ENCODE results near the gene CNTNAP1. TPM values are rescaled to one million over a fixed set of nuclear protein-coding genes. Genes with fewer than 3 reads are reported as not detected.

CNTNAP1 gene
- total RNA-seq, 2 experiments from 2014 or later: 0.61 to 1.9 TPM

DNA sequence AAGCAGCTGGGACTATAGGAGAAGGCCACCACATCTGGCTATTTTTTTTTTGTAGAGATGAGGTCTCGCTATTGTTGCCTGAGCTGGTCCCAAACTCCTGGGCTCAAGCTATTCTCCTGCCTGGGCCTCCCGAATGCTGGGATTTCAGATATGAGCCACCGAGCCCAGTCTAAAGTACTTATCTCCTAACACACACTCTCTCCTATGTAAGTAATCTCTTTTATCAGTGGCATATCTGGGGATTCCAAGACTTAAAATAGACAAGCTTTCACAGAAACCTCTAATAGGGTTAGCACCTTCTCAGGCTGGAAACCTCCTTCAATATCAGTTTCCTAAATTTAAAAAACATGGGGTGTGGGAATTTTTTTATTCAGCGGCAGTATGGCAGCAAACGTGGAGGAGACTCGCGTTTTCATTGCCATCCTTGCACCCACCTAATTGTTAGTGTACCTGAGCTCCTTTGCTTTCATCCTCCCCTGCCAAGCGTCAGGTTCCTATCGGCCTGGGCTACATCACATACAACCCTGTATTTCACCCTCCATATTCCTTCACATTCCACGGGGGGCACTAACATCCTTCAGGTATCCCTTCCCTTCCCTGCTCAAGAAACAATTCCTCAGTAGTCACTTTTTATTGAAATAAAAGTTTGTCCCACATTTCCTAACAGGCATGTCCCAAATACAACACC, 61.4 kb downstream of the CNTNAP1 start:
- CTCF ChIA-PET: interaction anchor here (0.5 to 1.9 kb wide), 4 partner anchors 20 to 841 kb away, joined by 3 to 8 read pairs (median 6); partner anchors contain the start of gene PSMC3IP

GRCh38 chr17:42744283-42744805, 62.0 kb downstream of the CNTNAP1 start:
- CTCF ChIA-PET: interaction anchor here (1.4 to 1.9 kb wide), 3 partner anchors 19 to 166 kb away, joined by 4 to 8 read pairs (median 7); partner anchors contain the start of gene PSMC3IP
- DNase-seq (peak; percentile 66), ATAC-seq (peak; percentile 63)

More for the DNA sequence above, 61.4 kb downstream of the CNTNAP1 start:
- peaks cover 22% of the 10 kb centered on the region for H3K27me3 Mint-ChIP-seq
- H3K4me1 Mint-ChIP-seq: peaks cover 20% of the 10 kb centered on the region
- no peak for DNase-seq
- no peaks in the 10 kb centered on the region for H3K36me3 Mint-ChIP-seq
- ATAC-seq: no peak
- no peaks in the 10 kb centered on the region for H3K9me3 Mint-ChIP-seq (ENCODE audit: low read depth)
- H3K4me3 Mint-ChIP-seq: peak overlapping the region; percentile 98
- H3K27ac Mint-ChIP-seq: peak overlapping the region; percentile 90

GRCh38 chr17:42744806-42745617, 62.7 kb downstream of the CNTNAP1 start, which contains the start of gene EZH1:
Gene EZH1, minus strand, starts transcription at chr17:42745040. Its CDS starts 16,099 bp downstream, at chr17:42728941.
- Mint-ChIP-seq H3K36me3 (no peaks in the 10 kb centered on the region), H3K9me3 (ENCODE audit: low read depth) (no peaks in the 10 kb centered on the region), H3K4me1 (peaks cover 20% of the 10 kb centered on the region), H3K27ac (peak within 1 kb of the TSS; percentile 90), H3K4me3 (peak within 1 kb of the TSS; percentile 98), H3K27me3 (peaks cover 30% of the 10 kb centered on the region)
- ATAC-seq (peak; percentile 96), DNase-seq (peak; percentile 93)
- CTCF ChIA-PET: interaction anchor here (1.9 kb wide), 1 partner anchor 167 kb away, joined by 7 read pairs; the partner anchor contains the start of gene PSMC3IP

More at GRCh38 chr17:42744283-42744805, 62.0 kb downstream of the CNTNAP1 start:
- Mint-ChIP-seq H3K36me3 (no peaks in the 10 kb centered on the region), H3K4me3 (peak overlapping the region; percentile 98), H3K9me3 (ENCODE audit: low read depth) (no peaks in the 10 kb centered on the region), H3K27me3 (peaks cover 28% of the 10 kb centered on the region), H3K27ac (peak overlapping the region; percentile 90), H3K4me1 (peaks cover 20% of the 10 kb centered on the region)

- Mint-ChIP-seq H3K36me3 (no peaks in the 10 kb centered on the region), H3K27ac (no peak overlapping the region), H3K4me3 (no peak overlapping the region), H3K27me3 (peaks cover 54% of the 10 kb centered on the region), H3K9me3 (ENCODE audit: low read depth) (no peaks in the 10 kb centered on the region), H3K4me1 (peaks cover 16% of the 10 kb centered on the region)
- CTCF ChIA-PET: interaction anchor here (1.1 to 2.5 kb wide), 4 partner anchors 12 to 72 kb away, joined by 3 to 6 read pairs (median 3); partner anchors contain the start of gene RAMP2
- DNase-seq (no peak), ATAC-seq (no peak)
Observed at GRCh38 chr17:42748202-42748907, 66.0 kb downstream of the CNTNAP1 start.

GRCh38 chr17:42748908-42749798, 66.8 kb downstream of the CNTNAP1 start:
- CTCF ChIA-PET: interaction anchor here (1.1 to 2.8 kb wide), 7 partner anchors 12 to 171 kb away, joined by 3 to 11 read pairs (median 3); partner anchors contain the start of gene RAMP2
- DNase-seq (no peak), ATAC-seq (no peak)
- no peaks in the 10 kb centered on the region for H3K9me3 Mint-ChIP-seq (ENCODE audit: low read depth)
- H3K36me3 Mint-ChIP-seq: no peaks in the 10 kb centered on the region
- no peak overlapping the region for H3K4me3 Mint-ChIP-seq
- H3K4me1 Mint-ChIP-seq: peaks cover 9% of the 10 kb centered on the region
- peaks cover 58% of the 10 kb centered on the region for H3K27me3 Mint-ChIP-seq
- H3K27ac Mint-ChIP-seq: no peak overlapping the region

Small RNA genes lying within 50 kb of the gene (microRNA-seq; reads per million reads assigned to microRNA genes)
- not detected for gene MIR6780A

Other genes with a start within 250 kb of the CNTNAP1 start
- gene ATP6V0A1, start 223.7 kb upstream of the CNTNAP1 start, total RNA-seq: 1 to 10 TPM; 4.6 to 6.0 TPM
- 10 to 100 TPM; 18.2 to 19.4 TPM for gene NAGLU, start 146.3 kb upstream of the CNTNAP1 start, total RNA-seq
- 1 to 10 TPM in 1 of 2 experiments, under 1 TPM in 1; 0.70 to 1.1 TPM for gene HSD17B1, start 129.6 kb upstream of the CNTNAP1 start, total RNA-seq
- 100 to 1,000 TPM in 1 of 2 experiments, 10 to 100 TPM in 1; 95.9 to 108 TPM for gene COASY, start 120.4 kb upstream of the CNTNAP1 start, total RNA-seq
- 10 to 100 TPM; 54.8 to 60.4 TPM for gene MLX, start 115.4 kb upstream of the CNTNAP1 start, total RNA-seq
- gene PSMC3IP, start 104.8 kb upstream of the CNTNAP1 start, total RNA-seq: 10 to 100 TPM; 24.4 to 25.5 TPM
- gene RETREG3, start 73.2 kb upstream of the CNTNAP1 start, total RNA-seq: 10 to 100 TPM; 46.7 to 54.2 TPM
- 100 to 1,000 TPM in 1 of 2 experiments, 10 to 100 TPM in 1; 92.3 to 103 TPM for gene TUBG1, start 72.8 kb upstream of the CNTNAP1 start, total RNA-seq
- 10 to 100 TPM; 13.5 to 14.6 TPM for gene TUBG2, start 23.2 kb upstream of the CNTNAP1 start, total RNA-seq
- 1 to 10 TPM; 1.3 to 1.4 TPM for gene PLEKHH3, start 5.5 kb upstream of the CNTNAP1 start, total RNA-seq
- gene CCR10, start 688 bp upstream of the CNTNAP1 start, total RNA-seq: under 1 TPM in 1 of 2 experiments, not detected in 1; 0.45 TPM
- 10 to 100 TPM; 39.9 to 46.5 TPM for gene EZH1, start 62.5 kb downstream of the CNTNAP1 start, total RNA-seq
- gene RAMP2, start 78.7 kb downstream of the CNTNAP1 start, total RNA-seq: not detected
- gene VPS25, start 90.9 kb downstream of the CNTNAP1 start, total RNA-seq: 10 to 100 TPM; 62.8 to 77.8 TPM
- under 1 TPM; 0.20 to 0.59 TPM for gene WNK4, start 98.1 kb downstream of the CNTNAP1 start, total RNA-seq
- gene COA3, start 116.2 kb downstream of the CNTNAP1 start, total RNA-seq: 10 to 100 TPM; 43.7 to 48.2 TPM
- not detected for gene CNTD1, start 116.3 kb downstream of the CNTNAP1 start, total RNA-seq
- gene BECN1, start 141.8 kb downstream of the CNTNAP1 start, total RNA-seq: 10 to 100 TPM; 94.7 to 99.8 TPM
- gene PSME3, start 150.9 kb downstream of the CNTNAP1 start, total RNA-seq: 100 to 1,000 TPM; 123 to 166 TPM
- 1 to 10 TPM; 1.8 to 2.4 TPM for gene AOC2, start 162.0 kb downstream of the CNTNAP1 start, total RNA-seq
- gene AOC3, start 168.7 kb downstream of the CNTNAP1 start, total RNA-seq: 1 to 10 TPM; 1.1 to 1.5 TPM
- gene G6PC1, start 218.3 kb downstream of the CNTNAP1 start, total RNA-seq: not detected

Measured in activated CD8-positive, alpha-beta memory T cell treated with anti-CD3 and anti-CD28 coated beads, Interleukin-2, amount 10 ng/mL, durations not matched to agents 7 days and 5 days (primary cell).